HG03442 (cell line): ENCODE measurements around the gene MSANTD3.

Experiments
- ATAC-seq: cut with Tn5 transposase; IDR thresholded peaks from one replicate; pipeline ENCODE4 v1.9.1; 2021; ENCODE audit warnings: mild to moderate bottlenecking, moderate library complexity; ENCODE audit not compliant: unreplicated experiment

Gene MSANTD3

GRCh38 chr9:100465274-100465673 is 38.3 kb downstream of the MSANTD3 start:
- ATAC-seq, result no peak

- no peak for ATAC-seq
Measured at GRCh38 chr9:100465761-100466160, 38.8 kb downstream of the MSANTD3 start.

- ATAC-seq, result no peak
Measured at GRCh38 chr9:100466171-100466828, 39.4 kb downstream of the MSANTD3 start.

GRCh38 chr9:100466829-100467221 is 39.9 kb downstream of the MSANTD3 start:
- ATAC-seq, result no peak

DNA sequence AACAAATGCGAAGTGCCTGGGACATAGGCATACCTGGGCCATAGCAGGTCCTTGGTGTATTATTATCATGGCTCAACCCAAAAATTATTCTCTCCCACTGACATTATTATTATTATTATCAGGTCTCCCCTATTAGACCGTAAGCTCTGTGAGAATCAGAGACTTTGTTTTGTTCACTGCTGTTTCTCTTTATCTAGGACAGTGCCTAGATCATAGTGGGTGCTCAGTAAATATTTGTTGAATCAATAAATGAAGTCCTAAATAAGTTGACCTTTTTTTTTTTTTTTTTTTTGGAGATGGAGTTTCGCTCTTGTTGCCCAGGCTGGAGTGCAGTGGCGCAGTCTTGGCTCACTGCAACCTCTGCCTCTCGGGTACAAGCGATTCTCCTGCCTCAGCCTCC is 41.1 kb downstream of the MSANTD3 start:
- ATAC-seq, result no peak

GRCh38 chr9:100472268-100472667 is 45.3 kb downstream of the MSANTD3 start:
- no peak for ATAC-seq

GRCh38 chr9:100472788-100473275 is 45.9 kb downstream of the MSANTD3 start, which contains the start of gene TMEFF1:
TSS of gene TMEFF1 (plus strand) at chr9:100473149. CDS start at chr9:100473545, 396 bp downstream.
- peak; percentile 56 for ATAC-seq

DNA sequence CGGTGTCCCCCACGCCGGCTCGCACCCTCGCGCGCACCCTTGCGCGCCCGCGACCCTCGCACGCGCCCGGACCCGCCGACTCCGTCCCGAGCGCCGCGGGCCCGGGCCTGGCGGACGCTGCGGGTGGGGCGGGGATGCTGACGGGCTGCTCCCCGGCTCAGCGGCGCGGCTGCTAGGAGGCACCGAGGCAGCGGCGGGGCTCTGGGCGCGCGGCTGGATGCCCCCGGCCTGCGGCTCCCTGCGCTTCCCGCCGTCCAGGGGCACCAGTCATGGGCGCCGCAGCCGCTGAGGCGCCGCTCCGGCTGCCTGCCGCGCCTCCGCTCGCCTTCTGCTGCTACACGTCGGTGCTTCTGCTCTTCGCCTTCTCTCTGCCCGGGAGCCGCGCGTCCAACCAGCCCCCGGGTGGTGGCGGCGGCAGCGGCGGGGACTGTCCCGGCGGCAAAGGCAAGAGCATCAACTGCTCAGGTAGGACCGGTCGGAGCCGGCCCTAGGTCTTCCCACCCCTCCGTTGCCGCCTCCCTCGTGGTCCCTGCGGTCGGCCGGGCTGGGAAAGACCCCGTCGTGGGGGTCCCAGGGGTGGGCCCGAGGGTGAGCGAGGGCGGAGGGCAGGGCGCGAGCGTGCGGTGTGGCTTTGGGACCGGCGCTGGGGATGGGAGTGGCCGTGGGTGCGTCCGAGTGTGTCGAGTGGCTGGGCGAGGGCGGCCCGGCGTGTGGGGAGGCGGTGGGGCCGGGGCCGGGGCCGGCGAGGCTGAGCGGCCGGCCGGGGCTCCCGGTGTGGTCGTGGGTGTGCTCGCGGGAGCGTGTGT is 46.5 kb downstream of the MSANTD3 start:
- ATAC-seq, result peak; percentile 53

DNA sequence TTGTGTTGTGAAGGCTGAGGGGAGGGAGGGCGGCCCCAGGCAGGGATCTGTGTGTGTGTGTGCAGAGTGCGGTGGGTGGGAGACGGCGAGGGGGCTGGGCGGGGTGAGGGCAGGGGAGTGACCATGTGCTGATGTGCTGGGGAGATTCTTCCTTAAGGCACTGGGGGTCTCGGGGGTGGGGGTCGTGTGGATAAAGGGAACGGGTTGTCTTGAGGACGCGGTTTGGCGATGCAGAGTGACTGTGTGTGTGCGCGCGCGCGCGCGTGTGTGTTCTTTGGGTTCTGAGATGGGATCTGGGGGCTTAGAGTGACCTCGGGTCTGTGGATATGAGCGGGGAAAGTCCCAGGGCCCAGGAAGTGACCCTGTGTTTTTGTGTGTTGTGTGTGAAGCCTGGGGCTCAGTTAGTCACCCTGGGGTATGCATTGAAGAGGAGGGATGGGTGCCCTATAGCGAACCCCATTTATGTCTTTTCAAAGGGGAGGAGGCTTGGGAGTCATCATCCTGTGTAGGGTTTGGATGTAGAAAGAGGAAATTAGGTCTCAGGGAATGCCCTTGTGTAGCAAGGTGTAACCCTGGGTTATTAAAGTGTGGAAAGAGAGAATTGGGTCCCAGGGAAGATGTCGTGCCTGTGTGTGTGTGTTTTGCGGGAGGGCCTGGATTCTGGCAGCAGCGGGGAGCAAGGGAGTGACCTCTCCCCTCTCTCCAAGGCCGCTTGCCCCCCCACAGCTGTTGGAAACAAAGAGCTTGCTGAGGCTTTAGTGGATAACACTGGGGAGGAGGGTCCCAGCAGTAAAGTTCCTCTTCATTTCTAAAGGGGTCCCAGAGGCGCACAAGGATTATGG is 47.4 kb downstream of the MSANTD3 start:
- no peak for ATAC-seq

GRCh38 chr9:100474924-100475276 is 48.0 kb downstream of the MSANTD3 start:
- ATAC-seq, result no peak

GRCh38 chr9:100477241-100477640 is 50.3 kb downstream of the MSANTD3 start:
- ATAC-seq, result no peak

GRCh38 chr9:100478192-100478591 is 51.2 kb downstream of the MSANTD3 start:
- no peak for ATAC-seq

GRCh38 chr9:100479820-100480219 is 52.9 kb downstream of the MSANTD3 start:
- ATAC-seq, result no peak

- no peak for ATAC-seq
Measured at GRCh38 chr9:100485196-100485595, 58.3 kb downstream of the MSANTD3 start.

- no peak for ATAC-seq
Measured at GRCh38 chr9:100486479-100487176, 59.7 kb downstream of the MSANTD3 start.

DNA sequence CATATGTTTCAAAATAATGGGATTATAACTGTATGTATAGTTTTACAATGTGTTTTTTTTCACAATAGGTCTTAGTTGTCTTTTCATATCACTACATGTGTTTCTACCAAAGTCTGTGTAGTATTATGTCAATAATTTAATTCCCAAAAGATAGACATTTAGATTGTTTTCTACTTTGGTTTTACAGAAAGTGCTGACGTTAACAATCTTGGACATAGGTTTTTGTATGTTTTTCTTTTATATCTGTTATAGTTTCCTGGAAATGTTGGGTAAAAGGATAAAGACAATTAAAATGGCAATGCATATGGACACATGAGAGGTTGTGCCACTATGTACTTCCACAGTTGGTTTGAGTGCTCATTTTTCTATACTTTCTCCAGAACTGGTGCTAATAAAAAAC is 61.2 kb downstream of the MSANTD3 start:
- no peak for ATAC-seq

GRCh38 chr9:100489836-100490235 is 62.9 kb downstream of the MSANTD3 start:
- ATAC-seq, result no peak

GRCh38 chr9:100492952-100493351 is 66.0 kb downstream of the MSANTD3 start:
- ATAC-seq, result no peak

DNA sequence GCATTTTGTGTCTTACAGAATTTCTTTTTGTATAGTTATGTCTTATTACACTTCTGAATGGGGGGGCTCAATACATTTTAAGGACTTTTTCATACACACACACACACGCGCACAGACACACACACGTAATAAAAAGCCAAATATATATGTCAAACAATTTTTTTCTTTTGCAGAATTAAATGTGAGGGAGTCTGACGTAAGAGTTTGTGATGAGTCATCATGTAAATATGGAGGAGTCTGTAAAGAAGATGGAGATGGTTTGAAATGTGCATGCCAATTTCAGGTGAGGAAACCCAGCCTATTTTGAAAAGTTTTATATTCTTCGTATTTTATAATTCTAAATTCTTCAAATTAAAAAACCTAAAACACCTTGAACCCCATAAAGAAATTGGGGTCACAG is 71.6 kb downstream of the MSANTD3 start:
- no peak for ATAC-seq

- ATAC-seq, result no peak
Measured at GRCh38 chr9:100499460-100499859, 72.5 kb downstream of the MSANTD3 start.

- no peak for ATAC-seq
Measured at GRCh38 chr9:100499866-100500265, 72.9 kb downstream of the MSANTD3 start.
